DMS153 (cell line): ENCODE results near the gene EDEM1.
"Not testable (repeated sequence)": the region's sequence is repeated elsewhere in the genome, so short reads cannot be mapped to it uniquely, and the experiment has no call there.

ENCODE experiments used
- DNase-seq: peaks from one replicate; lab custom pipeline; 2025; lab: John Stamatoyannopoulos, UW

The EDEM1 gene

GRCh38 chr3:5232570-5232969 lies 45.1 kb downstream of the EDEM1 start:
- DNase-seq: no peak

- no peak for DNase-seq
Measured at GRCh38 chr3:5233026-5233425, 45.5 kb downstream of the EDEM1 start.

- no peak for DNase-seq
Measured at GRCh38 chr3:5235655-5236054, 48.1 kb downstream of the EDEM1 start.

GRCh38 chr3:5238545-5238944 lies 51.0 kb downstream of the EDEM1 start:
- DNase-seq: no peak

- no peak for DNase-seq
Measured at GRCh38 chr3:5239602-5240001, 52.1 kb downstream of the EDEM1 start.

GRCh38 chr3:5240740-5241139 lies 53.2 kb downstream of the EDEM1 start:
- no peak for DNase-seq

- DNase-seq: not testable (repeated sequence)
Measured at GRCh38 chr3:5242785-5243184, 55.3 kb downstream of the EDEM1 start.

- DNase-seq: no peak
Measured at GRCh38 chr3:5245927-5246326, 58.4 kb downstream of the EDEM1 start.

- no peak for DNase-seq
Measured at GRCh38 chr3:5248822-5249221, 61.3 kb downstream of the EDEM1 start.

- DNase-seq: peak; percentile 6
Measured at GRCh38 chr3:5250467-5251195, 63.1 kb downstream of the EDEM1 start.

GRCh38 chr3:5251196-5251583 lies 63.7 kb downstream of the EDEM1 start:
- no peak for DNase-seq

GRCh38 chr3:5252131-5252530 lies 64.6 kb downstream of the EDEM1 start:
- no peak for DNase-seq

GRCh38 chr3:5254281-5255048 lies 67.0 kb downstream of the EDEM1 start:
- no peak for DNase-seq

GRCh38 chr3:5255404-5256344 lies 68.2 kb downstream of the EDEM1 start:
- DNase-seq: no peak

GRCh38 chr3:5258526-5258925 lies 71.0 kb downstream of the EDEM1 start:
- DNase-seq: no peak

- DNase-seq: no peak
Measured at GRCh38 chr3:5260992-5261501, 73.5 kb downstream of the EDEM1 start.

- DNase-seq: no peak
Measured at GRCh38 chr3:5262507-5262906, 75.0 kb downstream of the EDEM1 start.

GRCh38 chr3:5264093-5264600 lies 76.6 kb downstream of the EDEM1 start:
- DNase-seq: no peak

GRCh38 chr3:5264896-5265770 lies 77.6 kb downstream of the EDEM1 start:
- DNase-seq: no peak

GRCh38 chr3:5267252-5267651 lies 79.7 kb downstream of the EDEM1 start:
- DNase-seq: no peak

- DNase-seq: no peak
Measured at GRCh38 chr3:5267889-5268288, 80.4 kb downstream of the EDEM1 start.
